ENCODE data around the gene ACR.

The ACR gene

DNA sequence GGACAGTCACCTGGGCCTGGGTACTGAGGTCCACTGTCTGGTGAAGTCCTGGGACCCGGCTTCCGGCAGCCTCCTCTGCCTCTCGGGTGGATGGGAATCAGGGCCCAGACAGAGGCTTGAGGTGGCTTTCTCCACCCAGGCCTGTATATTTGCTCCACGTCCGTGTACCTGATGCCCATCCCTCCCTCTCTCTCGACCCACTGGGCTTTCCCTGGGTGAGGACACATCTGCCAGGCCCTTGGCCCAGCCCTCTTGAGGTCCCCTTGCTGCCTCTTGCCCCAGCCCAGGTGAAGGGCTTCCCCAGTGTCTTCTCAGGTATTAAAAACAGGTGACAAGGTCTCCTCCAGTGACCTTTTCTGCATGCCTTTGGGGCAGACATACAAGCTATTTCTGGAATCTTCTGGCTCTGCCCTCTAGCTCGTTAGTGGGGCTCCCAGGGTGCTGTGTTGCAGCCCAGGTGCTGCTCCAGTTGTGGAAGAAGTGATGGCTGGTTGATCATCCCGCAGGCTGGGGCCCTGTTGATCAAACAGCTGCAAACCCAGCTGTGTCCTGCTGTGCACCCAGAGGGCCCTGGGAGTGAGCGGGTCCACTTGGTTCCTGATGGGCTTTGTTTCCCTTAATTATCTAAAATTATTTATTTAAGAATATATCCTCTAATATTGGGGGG, 25.5 kb upstream of the ACR start:
- H3K36me3 ChIP-seq (ENCODE audit: control insufficient read depth in 2 of 2, insufficient read depth in 2 of 2, low read length in 2 of 2): peaks cover 0 to 2% of the 10 kb centered on the region in 2 donors
- no peak overlapping the region for H3K9ac ChIP-seq (ENCODE audit: low read length in 2 of 2)
- peaks cover 2% of the 10 kb centered on the region for H3K4me1 ChIP-seq (ENCODE audit: control insufficient read depth, insufficient read depth, low read length)

DNA sequence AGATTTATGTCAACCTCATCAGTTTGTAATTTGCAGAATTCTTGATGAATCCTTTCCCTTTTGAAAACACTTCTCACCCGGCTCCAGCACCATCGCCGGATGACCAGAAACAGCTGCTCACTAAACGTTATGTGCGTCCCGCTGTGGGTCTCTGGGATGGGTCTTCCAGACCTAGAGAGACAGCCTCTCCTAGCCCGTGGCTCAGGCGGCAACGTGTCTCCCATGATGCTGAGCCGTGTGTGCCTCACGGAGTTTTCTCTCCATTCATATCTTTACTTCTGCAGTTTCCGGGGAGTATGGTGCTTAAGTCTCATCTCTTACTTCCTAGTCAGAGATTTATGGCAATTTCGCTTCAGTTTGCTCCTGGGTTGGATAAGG, 25.0 kb upstream of the ACR start:
- peaks cover 0 to 2% of the 10 kb centered on the region in 2 donors for H3K36me3 ChIP-seq (ENCODE audit: control insufficient read depth in 2 of 2, insufficient read depth in 2 of 2, low read length in 2 of 2)
- H3K27ac ChIP-seq (ENCODE audit: low read length): no peak overlapping the region
- peaks cover 0 to 2% of the 10 kb centered on the region in 2 donors for H3K27me3 ChIP-seq (ENCODE audit: control insufficient read depth in 1 of 2, insufficient read depth in 2 of 2, low read length in 2 of 2)
- H3K4me1 ChIP-seq (ENCODE audit: control insufficient read depth, insufficient read depth, low read length): peaks cover 2% of the 10 kb centered on the region
- no peak overlapping the region for H3K4me3 ChIP-seq (ENCODE audit: low read length in 2 of 2)
- H3K9me3 ChIP-seq (ENCODE audit: control insufficient read depth in 2 of 2, low read length in 2 of 2): no peaks in the 10 kb centered on the region
- H3K9ac ChIP-seq (ENCODE audit: low read length in 2 of 2): no peak overlapping the region

More for the DNA sequence above, 25.5 kb upstream of the ACR start:
- peaks cover 0 to 2% of the 10 kb centered on the region in 2 donors for H3K27me3 ChIP-seq (ENCODE audit: control insufficient read depth in 1 of 2, insufficient read depth in 2 of 2, low read length in 2 of 2)
- H3K4me3 ChIP-seq (ENCODE audit: low read length in 2 of 2): no peak overlapping the region
- no peak overlapping the region for H3K27ac ChIP-seq (ENCODE audit: low read length)
- H3K9me3 ChIP-seq (ENCODE audit: control insufficient read depth in 2 of 2, low read length in 2 of 2): no peaks in the 10 kb centered on the region

DNA sequence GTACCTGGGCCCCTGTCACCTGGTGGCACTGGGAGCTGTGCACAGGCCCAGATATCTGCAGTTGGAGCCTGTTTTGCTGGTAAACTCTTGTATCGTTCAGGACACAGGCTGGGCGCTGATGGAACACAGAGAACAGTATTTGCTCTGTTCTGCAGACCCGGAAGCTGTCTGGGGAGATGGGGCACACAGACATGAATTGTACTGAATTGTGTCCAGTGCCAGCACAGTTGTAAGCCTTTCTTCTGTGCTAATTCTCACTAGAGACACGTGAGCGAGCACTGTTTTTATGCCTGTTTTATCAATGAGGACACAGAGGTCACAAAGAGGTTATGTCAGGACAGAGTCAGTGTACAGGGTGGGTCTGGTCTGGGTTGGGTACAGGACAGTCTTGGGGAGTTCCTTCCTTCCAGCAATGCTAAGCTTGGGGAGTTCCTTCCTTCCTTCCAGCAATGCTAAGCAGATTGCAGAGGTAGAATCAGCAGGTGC, 24.4 kb upstream of the ACR start:
- Histone ChIP-seq H3K9ac (ENCODE audit: low read length in 2 of 2) (no peak overlapping the region), H3K4me3 (ENCODE audit: low read length in 2 of 2) (no peak overlapping the region), H3K36me3 (ENCODE audit: control insufficient read depth in 2 of 2, insufficient read depth in 2 of 2, low read length in 2 of 2) (peaks cover 0 to 2% of the 10 kb centered on the region in 2 donors), H3K27me3 (ENCODE audit: control insufficient read depth in 1 of 2, insufficient read depth in 2 of 2, low read length in 2 of 2) (peaks cover 0 to 2% of the 10 kb centered on the region in 2 donors), H3K27ac (ENCODE audit: low read length) (no peak overlapping the region), H3K9me3 (ENCODE audit: control insufficient read depth in 2 of 2, low read length in 2 of 2) (no peaks in the 10 kb centered on the region), H3K4me1 (ENCODE audit: control insufficient read depth, insufficient read depth, low read length) (peaks cover 2% of the 10 kb centered on the region)

DNA sequence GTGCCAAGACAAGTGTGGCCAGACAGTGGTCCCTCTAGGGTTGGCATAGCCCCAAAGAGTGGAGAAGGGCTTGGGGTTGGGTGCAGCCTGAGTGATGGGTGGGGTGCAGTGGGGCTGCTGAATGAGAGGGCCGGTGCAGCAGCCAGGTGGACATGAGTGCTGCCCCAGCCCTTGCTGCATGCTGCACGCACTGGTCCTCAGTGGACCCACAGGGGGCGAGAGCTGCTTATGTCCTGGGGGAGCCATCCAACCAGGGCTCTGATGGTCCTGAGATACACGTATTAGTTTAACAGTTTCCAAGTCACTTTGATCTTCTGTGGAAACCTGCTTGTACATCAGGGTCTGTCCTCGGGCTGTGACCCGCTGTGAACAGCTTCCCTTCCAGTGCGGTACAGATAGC, 23.9 kb upstream of the ACR start:
- peaks cover 2 to 3% of the 10 kb centered on the region in 2 donors for H3K27me3 ChIP-seq (ENCODE audit: control insufficient read depth in 1 of 2, insufficient read depth in 2 of 2, low read length in 2 of 2)
- H3K4me3 ChIP-seq (ENCODE audit: low read length in 2 of 2): no peak overlapping the region
- H3K27ac ChIP-seq (ENCODE audit: low read length): no peak overlapping the region
- peaks cover 0 to 2% of the 10 kb centered on the region in 2 donors for H3K36me3 ChIP-seq (ENCODE audit: control insufficient read depth in 2 of 2, insufficient read depth in 2 of 2, low read length in 2 of 2)
- no peaks in the 10 kb centered on the region for H3K9me3 ChIP-seq (ENCODE audit: control insufficient read depth in 2 of 2, low read length in 2 of 2)
- peaks cover 2% of the 10 kb centered on the region for H3K4me1 ChIP-seq (ENCODE audit: control insufficient read depth, insufficient read depth, low read length)
- no peak overlapping the region for H3K9ac ChIP-seq (ENCODE audit: low read length in 2 of 2)

DNA sequence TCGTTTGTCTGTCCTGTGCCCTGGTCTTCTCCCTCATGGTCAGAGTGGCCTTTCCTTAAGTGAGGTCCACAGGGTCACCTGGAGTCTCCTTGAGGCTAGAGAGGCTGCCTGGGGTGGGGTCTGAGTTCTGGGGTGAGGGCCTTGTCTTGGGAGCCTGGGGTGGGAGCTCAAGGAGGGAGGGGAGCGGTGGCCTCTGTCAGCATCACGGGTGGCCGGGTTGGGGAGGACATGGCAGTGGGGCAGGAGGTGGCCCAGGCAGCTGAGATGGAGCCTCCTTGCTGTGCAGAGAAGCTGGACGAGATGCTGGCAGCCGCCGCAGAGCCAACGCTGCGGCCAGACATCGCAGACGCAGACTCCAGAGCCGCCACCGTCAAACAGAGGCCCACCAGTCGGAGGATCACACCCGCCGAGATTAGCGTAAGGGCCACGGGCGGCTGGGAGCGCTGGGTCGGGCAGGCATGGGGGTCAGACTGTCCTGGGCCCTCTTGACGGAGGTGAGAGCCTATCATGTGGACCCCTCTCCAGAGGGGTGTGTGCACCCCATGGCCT, 23.3 kb upstream of the ACR start:
- H3K27me3 ChIP-seq (ENCODE audit: control insufficient read depth in 1 of 2, insufficient read depth in 2 of 2, low read length in 2 of 2): peaks cover 3 to 7% of the 10 kb centered on the region in 2 donors

DNA sequence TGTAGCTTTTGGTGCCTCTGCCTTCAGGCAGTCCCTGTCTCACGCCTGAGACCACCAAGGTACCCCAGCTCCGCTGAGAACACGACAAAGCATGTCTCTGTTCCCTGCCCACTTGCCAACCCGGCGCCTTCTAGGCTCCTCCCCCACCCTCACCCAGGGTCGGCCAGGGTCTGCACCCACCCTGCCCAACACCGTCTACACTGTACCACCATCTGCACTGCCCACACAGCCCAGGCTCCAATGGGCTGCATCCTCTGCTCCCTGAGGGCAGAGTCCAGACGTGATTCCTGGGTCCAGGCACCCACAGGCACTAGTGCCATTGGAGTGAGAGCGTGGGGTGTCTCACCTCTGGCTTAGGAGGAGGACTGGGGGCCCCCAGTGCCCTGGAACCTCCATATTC, 22.8 kb upstream of the ACR start:
- Histone ChIP-seq H3K4me3 (ENCODE audit: low read length in 2 of 2) (no peak overlapping the region), H3K4me1 (ENCODE audit: control insufficient read depth, insufficient read depth, low read length) (peaks cover 2% of the 10 kb centered on the region), H3K9me3 (ENCODE audit: control insufficient read depth in 2 of 2, low read length in 2 of 2) (no peaks in the 10 kb centered on the region), H3K27me3 (ENCODE audit: control insufficient read depth in 1 of 2, insufficient read depth in 2 of 2, low read length in 2 of 2) (peaks cover 3 to 10% of the 10 kb centered on the region in 2 donors), H3K36me3 (ENCODE audit: control insufficient read depth in 2 of 2, insufficient read depth in 2 of 2, low read length in 2 of 2) (no peaks in the 10 kb centered on the region), H3K9ac (ENCODE audit: low read length in 2 of 2) (no peak overlapping the region), H3K27ac (ENCODE audit: low read length) (no peak overlapping the region)

More for the DNA sequence above, 23.3 kb upstream of the ACR start:
- no peak overlapping the region for H3K4me3 ChIP-seq (ENCODE audit: low read length in 2 of 2)
- H3K9me3 ChIP-seq (ENCODE audit: control insufficient read depth in 2 of 2, low read length in 2 of 2): no peaks in the 10 kb centered on the region
- no peak overlapping the region for H3K9ac ChIP-seq (ENCODE audit: low read length in 2 of 2)
- no peak overlapping the region for H3K27ac ChIP-seq (ENCODE audit: low read length)
- H3K4me1 ChIP-seq (ENCODE audit: control insufficient read depth, insufficient read depth, low read length): peaks cover 2% of the 10 kb centered on the region
- no peaks in the 10 kb centered on the region for H3K36me3 ChIP-seq (ENCODE audit: control insufficient read depth in 2 of 2, insufficient read depth in 2 of 2, low read length in 2 of 2)

DNA sequence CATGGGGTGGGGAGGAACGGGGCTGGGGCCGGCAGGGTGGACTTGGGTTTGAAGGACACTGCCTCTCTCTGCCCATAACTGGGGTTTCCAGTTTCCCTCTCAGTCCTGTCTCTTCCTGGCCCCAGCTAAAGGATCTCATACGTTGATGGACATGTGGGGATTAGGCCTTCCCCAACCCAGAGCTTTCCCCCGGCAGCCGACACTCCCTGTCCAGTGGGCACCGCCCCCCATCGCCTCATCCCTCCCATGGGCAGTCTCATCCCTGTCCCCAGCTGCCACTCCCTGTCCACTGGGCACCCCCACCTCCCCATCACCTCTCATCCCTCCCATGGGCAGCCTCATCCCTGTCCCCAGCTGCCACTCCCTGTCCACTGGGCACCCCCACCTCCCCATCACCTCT, 22.2 kb upstream of the ACR start:
- Histone ChIP-seq H3K9me3 (ENCODE audit: control insufficient read depth in 2 of 2, low read length in 2 of 2) (no peaks in the 10 kb centered on the region), H3K9ac (ENCODE audit: low read length in 2 of 2) (no peak overlapping the region), H3K27ac (ENCODE audit: low read length) (no peak overlapping the region), H3K27me3 (ENCODE audit: control insufficient read depth in 1 of 2, insufficient read depth in 2 of 2, low read length in 2 of 2) (peaks cover 3 to 11% of the 10 kb centered on the region in 2 donors), H3K36me3 (ENCODE audit: control insufficient read depth in 2 of 2, insufficient read depth in 2 of 2, low read length in 2 of 2) (no peaks in the 10 kb centered on the region), H3K4me3 (ENCODE audit: low read length in 2 of 2) (no peak overlapping the region), H3K4me1 (ENCODE audit: control insufficient read depth, insufficient read depth, low read length) (peaks cover 2% of the 10 kb centered on the region)

DNA sequence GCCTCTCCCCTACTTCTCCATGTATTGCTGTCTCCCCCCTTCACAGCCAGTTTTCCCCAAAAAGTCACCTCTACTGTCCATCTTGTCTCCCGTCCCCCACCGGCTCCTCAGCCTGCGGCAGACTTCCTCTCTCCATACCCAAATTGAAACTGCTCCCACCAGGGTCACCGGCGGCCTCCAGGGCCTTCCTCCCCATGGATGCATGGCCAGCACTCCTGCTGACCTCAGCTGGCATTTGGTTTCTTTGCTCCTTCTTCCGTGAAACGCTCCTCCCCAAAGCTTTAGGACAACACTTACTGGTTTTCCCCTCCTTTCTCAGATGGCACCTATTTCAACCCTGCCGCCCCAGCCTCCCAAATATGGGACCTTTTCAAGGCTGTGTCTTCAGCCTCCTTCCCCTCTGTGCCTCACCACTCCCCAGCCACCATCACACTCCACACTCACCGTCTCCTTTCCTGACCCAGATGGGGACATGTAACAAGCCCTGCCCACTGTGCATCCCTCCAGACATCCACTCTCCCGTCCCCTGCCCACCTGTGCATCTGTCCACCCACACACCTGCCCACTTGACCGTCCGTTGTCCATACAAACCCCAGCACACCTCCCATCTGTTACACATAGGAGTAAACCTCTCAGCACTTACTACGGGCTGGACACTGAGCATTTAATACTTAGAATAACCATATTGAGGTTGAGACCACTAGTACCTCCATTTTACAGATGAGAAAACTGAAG, 21.5 kb upstream of the ACR start:
- no peaks in the 10 kb centered on the region for H3K36me3 ChIP-seq (ENCODE audit: control insufficient read depth in 2 of 2, insufficient read depth in 2 of 2, low read length in 2 of 2)
- H3K27me3 ChIP-seq (ENCODE audit: control insufficient read depth in 1 of 2, insufficient read depth in 2 of 2, low read length in 2 of 2): peaks cover 2 to 18% of the 10 kb centered on the region in 2 donors
- H3K27ac ChIP-seq (ENCODE audit: low read length): no peak overlapping the region
- no peak overlapping the region for H3K4me3 ChIP-seq (ENCODE audit: low read length in 2 of 2)
- H3K4me1 ChIP-seq (ENCODE audit: control insufficient read depth, insufficient read depth, low read length): peaks cover 2% of the 10 kb centered on the region
- no peaks in the 10 kb centered on the region for H3K9me3 ChIP-seq (ENCODE audit: control insufficient read depth in 2 of 2, low read length in 2 of 2)
- H3K9ac ChIP-seq (ENCODE audit: low read length in 2 of 2): no peak overlapping the region

DNA sequence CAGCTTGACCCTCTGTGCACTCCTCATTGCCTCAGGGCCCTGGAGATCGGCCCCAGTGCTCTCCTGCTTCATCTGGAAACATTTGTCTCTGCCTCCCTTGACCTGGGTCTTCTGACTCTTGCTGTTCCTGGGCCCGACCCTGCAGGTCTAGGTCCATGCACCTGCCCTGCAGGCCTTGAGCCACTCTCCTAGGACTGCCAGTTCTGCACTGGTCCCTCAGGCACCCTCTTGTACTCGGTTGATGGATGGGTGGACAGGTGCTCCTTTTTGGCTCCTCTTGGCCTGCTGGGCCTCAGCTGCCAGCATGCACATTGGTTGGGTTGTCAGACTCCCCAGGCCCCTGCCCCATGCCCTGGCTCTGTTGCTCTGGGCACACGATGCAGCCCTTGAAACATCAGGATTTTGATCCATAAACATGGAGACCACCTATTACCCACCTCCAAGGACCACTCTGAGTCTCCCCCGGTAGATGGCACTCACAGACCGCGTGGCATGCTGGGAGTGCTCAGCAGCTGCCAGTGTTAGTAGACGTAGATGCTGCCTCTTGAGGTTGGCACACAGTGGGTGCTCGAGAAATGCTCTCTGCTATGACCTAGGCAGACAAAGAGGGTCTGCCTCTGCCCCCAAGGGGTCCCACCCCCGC, 20.2 kb upstream of the ACR start:
- peaks cover 2% of the 10 kb centered on the region for H3K4me1 ChIP-seq (ENCODE audit: control insufficient read depth, insufficient read depth, low read length)

DNA sequence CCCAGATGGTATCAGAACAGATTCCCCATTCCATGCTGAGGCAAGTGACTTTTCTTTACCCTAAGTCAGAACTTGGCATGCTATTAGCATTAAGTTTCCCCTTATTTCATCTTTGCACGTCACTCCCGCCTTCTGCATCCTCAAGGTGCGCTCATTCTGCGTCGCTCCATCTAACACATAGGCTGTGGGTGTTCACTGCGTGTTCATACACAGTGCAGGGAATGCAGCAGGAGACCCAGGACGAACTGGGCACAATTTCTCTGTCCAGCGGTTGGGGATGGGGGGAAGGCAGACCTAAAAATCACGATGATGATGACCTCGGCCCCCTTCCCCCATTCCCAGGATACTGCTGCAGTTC, 19.7 kb upstream of the ACR start:
- no peaks in the 10 kb centered on the region for H3K36me3 ChIP-seq (ENCODE audit: control insufficient read depth in 2 of 2, insufficient read depth in 2 of 2, low read length in 2 of 2)
- H3K9ac ChIP-seq (ENCODE audit: low read length in 2 of 2): no peak overlapping the region
- H3K4me1 ChIP-seq (ENCODE audit: control insufficient read depth, insufficient read depth, low read length): no peaks in the 10 kb centered on the region
- no peaks in the 10 kb centered on the region for H3K9me3 ChIP-seq (ENCODE audit: control insufficient read depth in 2 of 2, low read length in 2 of 2)
- H3K4me3 ChIP-seq (ENCODE audit: low read length in 2 of 2): no peak overlapping the region
- no peak overlapping the region for H3K27ac ChIP-seq (ENCODE audit: low read length)
- H3K27me3 ChIP-seq (ENCODE audit: control insufficient read depth in 1 of 2, insufficient read depth in 2 of 2, low read length in 2 of 2): peaks cover 8 to 24% of the 10 kb centered on the region in 2 donors

More for the DNA sequence above, 20.2 kb upstream of the ACR start:
- Histone ChIP-seq H3K27ac (ENCODE audit: low read length) (no peak overlapping the region), H3K4me3 (ENCODE audit: low read length in 2 of 2) (no peak overlapping the region), H3K36me3 (ENCODE audit: control insufficient read depth in 2 of 2, insufficient read depth in 2 of 2, low read length in 2 of 2) (no peaks in the 10 kb centered on the region), H3K9me3 (ENCODE audit: control insufficient read depth in 2 of 2, low read length in 2 of 2) (no peaks in the 10 kb centered on the region), H3K27me3 (ENCODE audit: control insufficient read depth in 1 of 2, insufficient read depth in 2 of 2, low read length in 2 of 2) (peaks cover 5 to 24% of the 10 kb centered on the region in 2 donors), H3K9ac (ENCODE audit: low read length in 2 of 2) (no peak overlapping the region)

All from stomach smooth muscle (tissue), 2 donors.